ENCODE results near the gene CCDC60.

DNA sequence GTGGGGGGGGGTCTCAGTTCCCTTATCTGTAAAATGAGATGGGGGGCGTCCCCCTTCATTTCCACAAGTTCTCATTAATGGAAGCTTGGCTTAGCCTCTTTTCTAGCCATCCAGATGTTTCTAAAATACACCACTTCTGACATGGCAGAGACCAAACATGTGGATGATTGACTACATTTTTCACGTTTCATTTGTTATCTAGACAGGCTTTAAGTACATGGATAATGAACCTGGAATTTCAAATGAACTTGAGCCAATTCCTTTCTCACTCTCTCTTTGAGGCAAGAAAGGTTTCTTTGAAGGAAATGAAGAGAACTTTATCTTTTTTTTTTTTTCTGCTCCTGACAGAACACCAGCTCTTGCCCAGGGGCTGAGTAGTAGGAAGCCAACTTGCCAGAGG lies 39.1 kb downstream of the CCDC60 start:
- TF ChIP-seq, protein P1, sequence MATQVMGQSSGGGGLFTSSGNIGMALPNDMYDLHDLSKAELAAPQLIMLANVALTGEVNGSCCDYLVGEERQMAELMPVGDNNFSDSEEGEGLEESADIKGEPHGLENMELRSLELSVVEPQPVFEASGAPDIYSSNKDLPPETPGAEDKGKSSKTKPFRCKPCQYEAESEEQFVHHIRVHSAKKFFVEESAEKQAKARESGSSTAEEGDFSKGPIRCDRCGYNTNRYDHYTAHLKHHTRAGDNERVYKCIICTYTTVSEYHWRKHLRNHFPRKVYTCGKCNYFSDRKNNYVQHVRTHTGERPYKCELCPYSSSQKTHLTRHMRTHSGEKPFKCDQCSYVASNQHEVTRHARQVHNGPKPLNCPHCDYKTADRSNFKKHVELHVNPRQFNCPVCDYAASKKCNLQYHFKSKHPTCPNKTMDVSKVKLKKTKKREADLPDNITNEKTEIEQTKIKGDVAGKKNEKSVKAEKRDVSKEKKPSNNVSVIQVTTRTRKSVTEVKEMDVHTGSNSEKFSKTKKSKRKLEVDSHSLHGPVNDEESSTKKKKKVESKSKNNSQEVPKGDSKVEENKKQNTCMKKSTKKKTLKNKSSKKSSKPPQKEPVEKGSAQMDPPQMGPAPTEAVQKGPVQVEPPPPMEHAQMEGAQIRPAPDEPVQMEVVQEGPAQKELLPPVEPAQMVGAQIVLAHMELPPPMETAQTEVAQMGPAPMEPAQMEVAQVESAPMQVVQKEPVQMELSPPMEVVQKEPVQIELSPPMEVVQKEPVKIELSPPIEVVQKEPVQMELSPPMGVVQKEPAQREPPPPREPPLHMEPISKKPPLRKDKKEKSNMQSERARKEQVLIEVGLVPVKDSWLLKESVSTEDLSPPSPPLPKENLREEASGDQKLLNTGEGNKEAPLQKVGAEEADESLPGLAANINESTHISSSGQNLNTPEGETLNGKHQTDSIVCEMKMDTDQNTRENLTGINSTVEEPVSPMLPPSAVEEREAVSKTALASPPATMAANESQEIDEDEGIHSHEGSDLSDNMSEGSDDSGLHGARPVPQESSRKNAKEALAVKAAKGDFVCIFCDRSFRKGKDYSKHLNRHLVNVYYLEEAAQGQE (IDR thresholded peaks at IDR 0.05; ENCODE audit: insufficient replicate concordance, low read depth) = no peak
- TF ChIP-seq, protein P2, sequence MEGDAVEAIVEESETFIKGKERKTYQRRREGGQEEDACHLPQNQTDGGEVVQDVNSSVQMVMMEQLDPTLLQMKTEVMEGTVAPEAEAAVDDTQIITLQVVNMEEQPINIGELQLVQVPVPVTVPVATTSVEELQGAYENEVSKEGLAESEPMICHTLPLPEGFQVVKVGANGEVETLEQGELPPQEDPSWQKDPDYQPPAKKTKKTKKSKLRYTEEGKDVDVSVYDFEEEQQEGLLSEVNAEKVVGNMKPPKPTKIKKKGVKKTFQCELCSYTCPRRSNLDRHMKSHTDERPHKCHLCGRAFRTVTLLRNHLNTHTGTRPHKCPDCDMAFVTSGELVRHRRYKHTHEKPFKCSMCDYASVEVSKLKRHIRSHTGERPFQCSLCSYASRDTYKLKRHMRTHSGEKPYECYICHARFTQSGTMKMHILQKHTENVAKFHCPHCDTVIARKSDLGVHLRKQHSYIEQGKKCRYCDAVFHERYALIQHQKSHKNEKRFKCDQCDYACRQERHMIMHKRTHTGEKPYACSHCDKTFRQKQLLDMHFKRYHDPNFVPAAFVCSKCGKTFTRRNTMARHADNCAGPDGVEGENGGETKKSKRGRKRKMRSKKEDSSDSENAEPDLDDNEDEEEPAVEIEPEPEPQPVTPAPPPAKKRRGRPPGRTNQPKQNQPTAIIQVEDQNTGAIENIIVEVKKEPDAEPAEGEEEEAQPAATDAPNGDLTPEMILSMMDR (IDR thresholded peaks at IDR 0.05; ENCODE audit: insufficient read depth, low read length) = no peak
- no peak for TF ChIP-seq POLR2AphosphoS5 (IDR thresholded peaks at IDR 0.05; ENCODE audit: low read depth)
- no peak for TF ChIP-seq SPI1 (IDR thresholded peaks at IDR 0.05; ENCODE audit: borderline replicate concordance, low read depth)
